ENCODE data around the gene GLIPR1. TPM values are rescaled to one million over a fixed set of nuclear protein-coding genes. Genes with fewer than 3 reads are reported as not detected.

The GLIPR1 gene
- total RNA-seq, 4 donors from 2014 or later: 3.0 to 8.0 (median 5.0) TPM

DNA sequence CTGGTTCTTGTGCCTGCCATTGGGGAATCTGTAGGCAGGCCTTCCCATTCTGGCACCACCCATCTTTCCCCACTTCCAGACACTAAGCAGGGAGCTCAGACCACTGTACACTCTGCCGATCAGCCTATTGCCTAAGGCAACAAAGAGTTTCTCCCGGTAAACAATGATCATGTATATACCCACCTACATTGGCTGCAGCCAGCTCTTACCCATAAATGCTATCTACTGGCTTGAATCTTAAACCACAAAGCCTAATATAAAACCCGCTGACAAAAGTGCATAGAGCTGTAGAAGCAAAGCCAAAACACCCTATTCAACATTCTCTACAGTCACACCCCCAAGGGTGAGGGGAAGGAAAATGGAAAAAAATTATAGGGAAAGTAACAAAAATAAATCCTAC, 20.8 kb upstream of the GLIPR1 start:
- H3K27me3 ChIP-seq: no peaks in the 10 kb centered on the region
- H3K4me1 ChIP-seq: no peaks in the 10 kb centered on the region
- 84 to 89% methylated on average over 3 of the region's 3 CpGs for WGBS, 2 donors
- DNase-seq: no peak
- H3K36me3 ChIP-seq: no peaks in the 10 kb centered on the region
- H3K4me3 ChIP-seq: no peak overlapping the region
- H3K9me3 ChIP-seq: peaks cover 0 to 16% (median 5%) of the 10 kb centered on the region in 3 donors
- intact Hi-C loops (cut with DNase I): no loop called here
- no peak overlapping the region for H3K27ac ChIP-seq
- TF ChIP-seq POLR2A (IDR thresholded peaks at IDR 0.05): no peak
- TF ChIP-seq, protein P1, sequence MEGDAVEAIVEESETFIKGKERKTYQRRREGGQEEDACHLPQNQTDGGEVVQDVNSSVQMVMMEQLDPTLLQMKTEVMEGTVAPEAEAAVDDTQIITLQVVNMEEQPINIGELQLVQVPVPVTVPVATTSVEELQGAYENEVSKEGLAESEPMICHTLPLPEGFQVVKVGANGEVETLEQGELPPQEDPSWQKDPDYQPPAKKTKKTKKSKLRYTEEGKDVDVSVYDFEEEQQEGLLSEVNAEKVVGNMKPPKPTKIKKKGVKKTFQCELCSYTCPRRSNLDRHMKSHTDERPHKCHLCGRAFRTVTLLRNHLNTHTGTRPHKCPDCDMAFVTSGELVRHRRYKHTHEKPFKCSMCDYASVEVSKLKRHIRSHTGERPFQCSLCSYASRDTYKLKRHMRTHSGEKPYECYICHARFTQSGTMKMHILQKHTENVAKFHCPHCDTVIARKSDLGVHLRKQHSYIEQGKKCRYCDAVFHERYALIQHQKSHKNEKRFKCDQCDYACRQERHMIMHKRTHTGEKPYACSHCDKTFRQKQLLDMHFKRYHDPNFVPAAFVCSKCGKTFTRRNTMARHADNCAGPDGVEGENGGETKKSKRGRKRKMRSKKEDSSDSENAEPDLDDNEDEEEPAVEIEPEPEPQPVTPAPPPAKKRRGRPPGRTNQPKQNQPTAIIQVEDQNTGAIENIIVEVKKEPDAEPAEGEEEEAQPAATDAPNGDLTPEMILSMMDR (IDR thresholded peaks at IDR 0.05): no peak

DNA sequence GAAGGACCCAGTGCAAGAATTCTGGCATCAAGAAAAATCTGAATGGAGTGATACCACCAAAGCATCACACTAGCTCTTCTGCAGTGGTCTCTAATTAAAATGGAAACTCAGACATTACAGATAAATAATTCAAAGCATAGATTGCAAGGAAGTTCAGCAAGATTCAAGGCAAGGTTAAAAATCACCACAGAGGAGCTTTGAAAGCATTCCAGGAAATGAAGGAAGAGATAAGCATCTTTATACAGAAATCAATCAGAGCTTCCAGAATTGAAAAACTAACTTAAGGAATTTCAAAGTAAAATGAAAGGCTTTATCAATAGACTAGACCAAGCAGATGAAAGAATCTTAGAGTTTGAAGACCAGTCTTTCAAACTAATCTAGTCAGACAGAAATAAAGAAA, 20.4 kb upstream of the GLIPR1 start:
- H3K9me3 ChIP-seq: peaks cover 0 to 16% (median 6%) of the 10 kb centered on the region in 3 donors
- intact Hi-C loops (cut with DNase I): no loop called here
- DNase-seq: no peak

DNA sequence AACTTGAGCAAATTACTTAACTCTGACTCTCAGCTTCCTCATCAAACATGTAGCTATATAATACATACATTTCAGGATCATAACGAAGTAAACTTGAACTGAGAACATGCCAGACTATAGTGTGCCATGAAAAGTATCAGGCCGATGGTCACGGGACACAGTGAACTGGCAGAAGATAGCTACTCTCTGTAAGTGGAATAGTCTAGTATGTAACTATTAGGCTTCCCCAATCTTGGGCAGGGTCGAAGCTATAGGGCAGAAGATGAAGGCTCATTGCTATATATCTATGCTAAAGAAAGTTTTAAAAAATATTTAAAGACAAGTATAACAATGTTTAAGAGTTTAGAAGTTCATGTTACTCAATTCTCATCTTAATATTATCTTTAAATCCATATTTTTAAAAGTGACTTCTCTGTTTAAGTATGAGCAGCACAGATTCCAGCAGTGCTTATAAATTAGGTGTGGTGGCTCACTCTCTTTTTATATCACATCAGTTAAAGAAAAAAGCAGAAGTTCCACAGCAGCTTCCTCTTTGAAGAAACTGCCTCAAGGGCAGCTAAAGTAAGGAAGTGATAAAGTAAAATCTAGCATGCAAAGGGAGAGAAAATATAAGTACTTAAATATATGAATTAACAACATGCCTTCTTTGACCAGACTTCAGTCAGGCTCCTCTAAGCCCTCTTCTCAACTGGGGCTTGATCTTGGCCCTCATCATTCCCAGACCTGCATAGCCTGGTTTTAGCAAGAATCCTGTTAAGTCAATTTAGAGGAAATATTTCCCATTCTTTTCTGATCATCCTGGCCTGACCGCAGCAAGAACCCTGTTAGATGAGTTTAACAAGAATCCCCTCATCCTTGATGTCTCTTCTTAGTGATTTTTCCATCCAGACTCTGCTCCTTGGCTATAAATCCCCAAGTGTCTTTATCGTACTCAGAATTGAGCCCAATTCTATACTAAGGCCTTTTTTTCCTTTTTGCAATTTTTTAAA, 8.4 kb upstream of the GLIPR1 start:
- H3K27ac ChIP-seq: no peak overlapping the region
- 75 to 88% methylated on average over 6 of the region's 6 CpGs for WGBS, 2 donors
- TF ChIP-seq, protein P1 (IDR thresholded peaks at IDR 0.05): no peak
- TF ChIP-seq POLR2A (IDR thresholded peaks at IDR 0.05): no peak
- no peaks in the 10 kb centered on the region for H3K4me1 ChIP-seq
- no peak overlapping the region for H3K4me3 ChIP-seq
- H3K9me3 ChIP-seq: no peaks in the 10 kb centered on the region
- no peaks in the 10 kb centered on the region for H3K27me3 ChIP-seq
- H3K36me3 ChIP-seq: no peaks in the 10 kb centered on the region
- intact Hi-C loops (cut with DNase I): no loop called here
- DNase-seq: no peak

More for the DNA sequence above, 20.4 kb upstream of the GLIPR1 start:
- no peaks in the 10 kb centered on the region for H3K4me1 ChIP-seq
- H3K4me3 ChIP-seq: no peak overlapping the region
- H3K36me3 ChIP-seq: no peaks in the 10 kb centered on the region
- no peak overlapping the region for H3K27ac ChIP-seq
- H3K27me3 ChIP-seq: no peaks in the 10 kb centered on the region
- TF ChIP-seq, protein P1 (IDR thresholded peaks at IDR 0.05): no peak
- TF ChIP-seq POLR2A (IDR thresholded peaks at IDR 0.05): no peak

DNA sequence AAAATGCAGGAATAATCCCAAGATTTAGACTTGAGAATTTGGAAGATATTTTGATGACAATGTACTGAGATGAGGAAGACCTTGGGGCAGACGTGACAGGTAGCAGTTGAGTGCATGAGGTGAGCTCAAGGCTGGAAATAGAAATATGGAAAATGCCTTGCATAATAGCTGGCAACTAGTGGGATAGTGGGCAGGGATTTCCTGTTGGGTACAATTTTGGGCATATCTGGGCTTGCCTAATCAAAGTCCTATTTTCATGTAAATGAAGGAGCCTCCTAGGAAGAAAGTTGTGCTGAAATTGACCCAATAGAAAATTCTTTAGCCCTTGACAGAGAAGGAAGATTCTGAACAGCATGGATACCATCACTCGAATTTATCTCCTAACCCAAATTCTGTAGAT, 6.4 kb upstream of the GLIPR1 start:
- WGBS, 2 donors: 45 to 69% methylated on average over 2 of the region's 2 CpGs
- no peak overlapping the region for H3K27ac ChIP-seq
- no peak for TF ChIP-seq POLR2A (IDR thresholded peaks at IDR 0.05)
- TF ChIP-seq, protein P1 (IDR thresholded peaks at IDR 0.05): no peak
- no peaks in the 10 kb centered on the region for H3K4me1 ChIP-seq
- intact Hi-C loops (cut with DNase I): no loop called here
- DNase-seq: no peak
- H3K4me3 ChIP-seq: no peak overlapping the region
- H3K36me3 ChIP-seq: no peaks in the 10 kb centered on the region
- H3K9me3 ChIP-seq: no peaks in the 10 kb centered on the region
- H3K27me3 ChIP-seq: no peaks in the 10 kb centered on the region

DNA sequence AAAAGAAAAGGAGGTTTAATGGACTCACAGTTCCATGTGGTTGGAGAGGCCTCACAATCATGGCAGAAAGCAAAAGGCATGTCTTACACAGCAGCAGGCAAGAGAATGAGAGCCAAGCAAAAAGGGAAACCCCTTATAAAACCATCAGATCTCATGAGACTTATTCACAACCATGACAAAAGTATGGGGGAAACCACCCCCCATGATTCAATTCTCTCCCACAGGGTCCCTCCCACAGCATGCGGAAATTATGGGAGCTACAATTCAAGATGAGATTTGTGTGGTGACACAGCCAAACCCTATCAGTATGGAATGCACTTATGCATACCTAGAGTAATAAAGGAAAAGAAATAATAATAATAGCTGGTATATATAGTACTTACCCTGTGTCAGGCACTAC, 4.5 kb upstream of the GLIPR1 start:
- WGBS, 2 donors: 83 to 94% methylated on average over 1 of the region's 1 CpG
- no peaks in the 10 kb centered on the region for H3K27me3 ChIP-seq
- H3K9me3 ChIP-seq: no peaks in the 10 kb centered on the region
- peaks cover 0 to 15% (median 0%) of the 10 kb centered on the region in 3 donors for H3K4me1 ChIP-seq
- no peak overlapping the region for H3K4me3 ChIP-seq
- no peaks in the 10 kb centered on the region for H3K36me3 ChIP-seq
- no peak for TF ChIP-seq POLR2A (IDR thresholded peaks at IDR 0.05)
- TF ChIP-seq, protein P1 (IDR thresholded peaks at IDR 0.05): no peak
- intact Hi-C loops (cut with DNase I): no loop called here
- no peak for DNase-seq
- H3K27ac ChIP-seq: no peak overlapping the region

Measured in esophagus squamous epithelium (tissue), 5 donors.